GM19463 (cell line): ENCODE data around the gene RNASEL.
"Not testable (repeated sequence)": the region's sequence is repeated elsewhere in the genome, so short reads cannot be mapped to it uniquely, and the experiment has no call there.

ENCODE experiments used
- ATAC-seq: cut with Tn5 transposase; IDR thresholded peaks from one replicate; pipeline ENCODE4 v1.9.1; 2021; ENCODE audit warnings: mild to moderate bottlenecking, moderate library complexity; ENCODE audit not compliant: unreplicated experiment

Gene RNASEL

GRCh38 chr1:182588500-182589396 lies at the start of gene RNASEL:
Gene RNASEL (minus strand): TSS chr1:182589256. CDS start chr1:182586806, 2,450 bp downstream.
- peak; percentile 78 for ATAC-seq

GRCh38 chr1:182637769-182638168 lies 48.7 kb upstream of the RNASEL start:
- no peak for ATAC-seq

GRCh38 chr1:182635871-182636270 lies 46.8 kb upstream of the RNASEL start:
- ATAC-seq: no peak

- no peak for ATAC-seq
Observed at GRCh38 chr1:182634306-182635072, 45.4 kb upstream of the RNASEL start.

GRCh38 chr1:182633657-182634281 lies 44.7 kb upstream of the RNASEL start:
- ATAC-seq: no peak

- ATAC-seq: no peak
Observed at GRCh38 chr1:182633031-182633430, 44.0 kb upstream of the RNASEL start.

- ATAC-seq: not testable (repeated sequence)
Observed at GRCh38 chr1:182632441-182632857, 43.4 kb upstream of the RNASEL start.

- ATAC-seq: no peak
Observed at GRCh38 chr1:182631954-182632353, 42.9 kb upstream of the RNASEL start.

GRCh38 chr1:182631053-182631677 lies 42.1 kb upstream of the RNASEL start:
- ATAC-seq: no peak

GRCh38 chr1:182630586-182630985 lies 41.5 kb upstream of the RNASEL start:
- no peak for ATAC-seq

- peak; percentile 76 for ATAC-seq
Observed at GRCh38 chr1:182629499-182630096, 40.5 kb upstream of the RNASEL start.

GRCh38 chr1:182629080-182629479 lies 40.0 kb upstream of the RNASEL start:
- ATAC-seq: no peak

GRCh38 chr1:182628657-182629056 lies 39.6 kb upstream of the RNASEL start:
- ATAC-seq: no peak

GRCh38 chr1:182627622-182628021 lies 38.6 kb upstream of the RNASEL start:
- no peak for ATAC-seq

- no peak for ATAC-seq
Observed at GRCh38 chr1:182626527-182626926, 37.5 kb upstream of the RNASEL start.

- no peak for ATAC-seq
Observed at GRCh38 chr1:182625719-182626504, 36.9 kb upstream of the RNASEL start.

GRCh38 chr1:182625024-182625423 lies 36.0 kb upstream of the RNASEL start:
- ATAC-seq: no peak

GRCh38 chr1:182624577-182624976 lies 35.5 kb upstream of the RNASEL start:
- ATAC-seq: no peak

- peak; percentile 68 for ATAC-seq
Observed at GRCh38 chr1:182622901-182623528, 34.0 kb upstream of the RNASEL start.
